ENCODE data around the gene HOATZ. TPM values are rescaled to one million over a fixed set of nuclear protein-coding genes. Genes with fewer than 3 reads are reported as not detected.

The HOATZ gene
- total RNA-seq, 1 donor from 2014 or later: not detected

GRCh38 chr11:111549869-111550203, 35.3 kb downstream of the HOATZ start:
- H3K27me3 Mint-ChIP-seq (ENCODE audit: low read depth): peaks cover 13% of the 10 kb centered on the region
- H3K27ac Mint-ChIP-seq: no peak overlapping the region
- TF ChIP-seq, protein P1, sequence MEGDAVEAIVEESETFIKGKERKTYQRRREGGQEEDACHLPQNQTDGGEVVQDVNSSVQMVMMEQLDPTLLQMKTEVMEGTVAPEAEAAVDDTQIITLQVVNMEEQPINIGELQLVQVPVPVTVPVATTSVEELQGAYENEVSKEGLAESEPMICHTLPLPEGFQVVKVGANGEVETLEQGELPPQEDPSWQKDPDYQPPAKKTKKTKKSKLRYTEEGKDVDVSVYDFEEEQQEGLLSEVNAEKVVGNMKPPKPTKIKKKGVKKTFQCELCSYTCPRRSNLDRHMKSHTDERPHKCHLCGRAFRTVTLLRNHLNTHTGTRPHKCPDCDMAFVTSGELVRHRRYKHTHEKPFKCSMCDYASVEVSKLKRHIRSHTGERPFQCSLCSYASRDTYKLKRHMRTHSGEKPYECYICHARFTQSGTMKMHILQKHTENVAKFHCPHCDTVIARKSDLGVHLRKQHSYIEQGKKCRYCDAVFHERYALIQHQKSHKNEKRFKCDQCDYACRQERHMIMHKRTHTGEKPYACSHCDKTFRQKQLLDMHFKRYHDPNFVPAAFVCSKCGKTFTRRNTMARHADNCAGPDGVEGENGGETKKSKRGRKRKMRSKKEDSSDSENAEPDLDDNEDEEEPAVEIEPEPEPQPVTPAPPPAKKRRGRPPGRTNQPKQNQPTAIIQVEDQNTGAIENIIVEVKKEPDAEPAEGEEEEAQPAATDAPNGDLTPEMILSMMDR (IDR thresholded peaks at IDR 0.05; ENCODE audit: unreplicated experiment): no peak
- peaks cover 12% of the 10 kb centered on the region for H3K36me3 Mint-ChIP-seq
- H3K4me3 Mint-ChIP-seq: no peak overlapping the region
- H3K4me1 Mint-ChIP-seq: peaks cover 12% of the 10 kb centered on the region
- H3K9me3 Mint-ChIP-seq: no peaks in the 10 kb centered on the region
- no peak for DNase-seq (ENCODE audit: low spot score in 2 of 2, unreplicated experiment in 2 of 2)

DNA sequence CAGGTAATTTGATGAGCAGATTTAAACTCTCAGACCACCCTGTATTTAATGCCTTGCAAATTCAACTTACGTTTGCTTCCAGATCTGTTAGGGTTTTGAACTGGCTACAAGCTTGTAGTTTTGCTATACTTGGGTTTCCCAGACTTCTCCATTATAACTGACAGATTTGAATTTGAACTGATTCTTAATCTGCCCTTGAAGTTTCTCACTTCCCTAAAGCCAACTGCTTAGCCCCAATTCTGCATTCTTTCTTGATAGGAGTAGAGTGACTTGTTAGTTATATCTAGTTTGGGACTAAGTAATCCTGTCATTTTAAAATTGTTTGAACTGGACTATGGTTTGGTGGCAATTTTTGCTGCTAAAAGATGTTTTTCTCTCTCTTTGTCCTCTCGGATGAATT, 35.7 kb downstream of the HOATZ start:
- TF ChIP-seq, protein P1 (IDR thresholded peaks at IDR 0.05; ENCODE audit: unreplicated experiment): no peak
- H3K27me3 Mint-ChIP-seq (ENCODE audit: low read depth): peaks cover 13% of the 10 kb centered on the region
- no peak for DNase-seq (ENCODE audit: low spot score in 2 of 2, unreplicated experiment in 2 of 2)

GRCh38 chr11:111554532-111554931, 40.0 kb downstream of the HOATZ start:
- no peak overlapping the region for H3K27ac Mint-ChIP-seq
- H3K4me3 Mint-ChIP-seq: no peak overlapping the region
- peaks cover 4% of the 10 kb centered on the region for H3K9me3 Mint-ChIP-seq
- H3K27me3 Mint-ChIP-seq (ENCODE audit: low read depth): peaks cover 9% of the 10 kb centered on the region
- DNase-seq (ENCODE audit: low spot score in 2 of 2, unreplicated experiment in 2 of 2): no peak
- H3K36me3 Mint-ChIP-seq: peaks cover 20% of the 10 kb centered on the region
- TF ChIP-seq, protein P1 (IDR thresholded peaks at IDR 0.05; ENCODE audit: unreplicated experiment): no peak
- H3K4me1 Mint-ChIP-seq: peaks cover 9% of the 10 kb centered on the region

More for the DNA sequence above, 35.7 kb downstream of the HOATZ start:
- Mint-ChIP-seq H3K4me3 (no peak overlapping the region), H3K4me1 (peaks cover 12% of the 10 kb centered on the region), H3K9me3 (peaks cover 1% of the 10 kb centered on the region), H3K36me3 (peaks cover 13% of the 10 kb centered on the region), H3K27ac (no peak overlapping the region)

DNA sequence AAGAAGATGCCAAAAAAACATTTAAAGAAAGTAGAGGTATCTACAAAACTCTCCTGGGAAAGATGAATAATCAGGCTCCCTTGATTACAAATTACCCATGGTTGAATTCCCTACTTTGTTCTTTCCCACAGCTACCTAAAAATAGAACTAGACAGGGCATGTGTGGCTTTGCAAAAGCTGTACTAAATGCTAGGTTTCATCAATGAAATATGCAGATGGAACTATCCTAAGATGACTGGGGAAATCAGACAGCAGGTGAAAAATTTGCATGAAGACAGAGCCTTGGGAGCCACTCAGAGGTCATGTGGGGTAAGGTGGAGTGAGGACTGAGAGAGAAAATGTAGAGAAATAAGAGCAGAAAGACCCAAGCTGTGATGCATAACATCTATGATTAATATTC, 40.7 kb downstream of the HOATZ start:
- no peak overlapping the region for H3K4me3 Mint-ChIP-seq
- TF ChIP-seq, protein P1 (IDR thresholded peaks at IDR 0.05; ENCODE audit: unreplicated experiment): no peak
- H3K27ac Mint-ChIP-seq: no peak overlapping the region
- H3K36me3 Mint-ChIP-seq: peaks cover 26% of the 10 kb centered on the region
- peaks cover 9% of the 10 kb centered on the region for H3K27me3 Mint-ChIP-seq (ENCODE audit: low read depth)
- DNase-seq (ENCODE audit: low spot score in 2 of 2, unreplicated experiment in 2 of 2): no peak
- peaks cover 4% of the 10 kb centered on the region for H3K9me3 Mint-ChIP-seq
- peaks cover 6% of the 10 kb centered on the region for H3K4me1 Mint-ChIP-seq

DNA sequence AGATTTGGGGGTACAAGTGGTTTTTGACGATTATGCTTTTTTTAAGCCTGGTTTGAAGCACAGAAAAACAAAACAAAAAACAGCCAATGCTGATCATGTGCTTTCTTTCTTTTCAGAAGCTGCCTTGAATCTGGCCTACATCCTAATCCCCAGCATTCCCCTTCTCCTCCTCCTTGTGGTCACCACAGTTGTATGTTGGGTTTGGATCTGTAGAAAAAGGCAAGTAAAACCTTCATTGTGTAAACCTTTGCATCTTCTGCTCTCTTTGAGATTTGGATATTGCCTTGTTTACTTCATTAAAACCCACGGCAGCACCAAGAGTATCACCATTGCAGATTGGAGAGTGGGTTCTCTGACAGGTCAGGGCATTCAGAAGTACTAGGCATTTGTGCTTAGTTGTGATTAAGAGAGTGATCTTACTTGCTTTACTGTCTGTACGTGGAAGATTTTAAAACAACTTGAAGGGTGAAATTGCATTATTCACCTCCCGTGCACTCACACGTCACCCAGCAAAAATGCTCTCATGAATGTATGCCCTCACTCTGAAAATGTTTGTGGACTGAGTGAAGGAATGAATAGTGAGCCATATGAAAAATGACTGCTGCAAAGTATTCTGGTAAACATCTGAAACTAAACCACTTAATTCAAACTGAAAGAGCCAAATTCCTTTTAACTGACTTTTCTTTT, 43.0 kb downstream of the HOATZ start:
- no peak for DNase-seq (ENCODE audit: low spot score in 2 of 2, unreplicated experiment in 2 of 2)
- Mint-ChIP-seq H3K27me3 (ENCODE audit: low read depth) (peaks cover 5% of the 10 kb centered on the region), H3K36me3 (peaks cover 28% of the 10 kb centered on the region), H3K4me3 (no peak overlapping the region), H3K4me1 (peaks cover 6% of the 10 kb centered on the region), H3K9me3 (peaks cover 4% of the 10 kb centered on the region), H3K27ac (peak overlapping the region; percentile 86)
- TF ChIP-seq, protein P1 (IDR thresholded peaks at IDR 0.05; ENCODE audit: unreplicated experiment): no peak
